ENCODE results near the gene LRP11.

Gene LRP11

DNA sequence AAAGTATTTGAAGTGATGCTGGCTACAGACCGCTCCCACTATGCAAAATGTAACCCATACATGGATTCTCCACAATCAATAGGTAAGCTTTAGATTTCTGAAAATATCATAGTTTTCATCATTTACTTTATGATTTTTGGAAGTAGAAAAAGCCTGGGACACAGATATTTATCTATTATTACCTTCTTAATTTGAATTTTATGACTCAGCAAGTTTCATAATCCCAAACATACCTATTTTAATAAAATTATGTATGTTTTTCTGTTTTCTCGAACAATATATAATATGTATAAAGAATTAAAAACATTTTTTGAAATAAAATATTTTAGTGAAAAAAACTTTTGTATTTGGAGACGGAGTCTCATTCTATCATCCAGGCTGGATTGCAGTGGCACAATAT lies 93.0 kb downstream of the LRP11 start:
- DNase-seq: no peak

GRCh38 chr6:149769676-149770075 lies 94.5 kb downstream of the LRP11 start:
- no peak for DNase-seq

All from activated CD4-positive, CD25-positive, alpha-beta regulatory T cell (primary cell).